GM12891 (cell line): ENCODE data around the gene RBSN.

Experiments
- POLR2A ChIP-seq: IDR thresholded peaks from 2 replicates; pipeline ENCODE4 v1.6.1; 2011; ENCODE audit warnings: low read depth, low read length, control low read depth
- POLR2AphosphoS5 ChIP-seq: IDR thresholded peaks from 2 replicates; pipeline ENCODE4 v1.6.1; 2011; ENCODE audit warnings: low read depth, low read length, control low read depth
- SPI1 ChIP-seq: IDR thresholded peaks from 2 replicates; pipeline ENCODE4 v1.6.1; 2011; ENCODE audit warnings: low read depth, low read length, control low read depth

DNA sequence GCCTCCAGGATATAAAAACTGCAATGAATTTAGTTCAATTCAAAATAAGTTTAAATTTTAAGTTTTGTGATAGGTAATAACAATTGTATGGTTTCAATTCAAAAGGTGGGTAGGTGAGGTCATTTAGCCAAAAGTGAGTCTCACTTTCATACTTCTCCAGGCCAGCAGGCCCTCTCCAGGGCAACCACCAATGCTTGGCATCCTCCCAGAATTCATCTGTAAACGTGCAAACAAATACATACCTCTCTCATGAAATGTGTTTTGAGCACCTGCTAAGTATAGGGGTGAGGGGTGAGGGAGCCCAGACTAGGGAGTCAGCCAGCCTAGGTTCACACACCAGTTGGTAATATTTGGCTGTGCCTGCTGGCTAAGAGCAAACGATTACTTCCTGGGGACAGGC lies 22.0 kb upstream of the RBSN start:
- TF ChIP-seq POLR2AphosphoS5: no peak
- no peak for TF ChIP-seq POLR2A
- TF ChIP-seq SPI1: no peak
